Hepatocyte (in vitro differentiated cells): Measurements from ENCODE around the gene SLFN5. TPM values are rescaled to one million over a fixed set of nuclear protein-coding genes. Genes with fewer than 3 reads are reported as not detected.

Experiments used
- DNase-seq: peaks from one replicate; pipeline ENCODE4 v3.0.0-alpha.2; 2016; ENCODE audit warnings: low spot score
- H2AFZ ChIP-seq: fragments of 200-600 bp; sonication (generic); 2 replicates; pipeline ENCODE4 v1.6.0; 2016; ENCODE audit warnings: antibody characterized with exemption, mild to moderate bottlenecking
- H3K27ac ChIP-seq: fragments of 200-600 bp; sonication (generic); 2 replicates; pipeline ENCODE4 v1.5.1; 2016; ENCODE audit warnings: mild to moderate bottlenecking
- H3K27me3 ChIP-seq: fragments of 200-600 bp; sonication (generic); 2 replicates; pipeline ENCODE4 v1.6.1; 2016
- H3K36me3 ChIP-seq: fragments of 200-600 bp; sonication (generic); replicated peaks from 2 replicates; pipeline ENCODE4 v1.5.1; 2016; ENCODE audit warnings: low read depth; ENCODE audit not compliant: insufficient read depth
- H3K4me1 ChIP-seq: fragments of 200-600 bp; sonication (generic); 2 replicates; pipeline ENCODE4 v1.5.1; 2016; ENCODE audit warnings: mild to moderate bottlenecking, moderate library complexity; ENCODE audit not compliant: insufficient read depth
- H3K4me2 ChIP-seq: fragments of 200-600 bp; sonication (generic); 2 replicates; pipeline ENCODE4 v1.6.0; 2016
- H3K4me3 ChIP-seq: fragments of 200-600 bp; sonication (generic); 2 replicates; pipeline ENCODE4 v1.5.1; 2016; ENCODE audit warnings: mild to moderate bottlenecking
- H3K79me2 ChIP-seq: fragments of 200-600 bp; sonication (generic); 2 replicates; pipeline ENCODE4 v1.6.0; 2017; ENCODE audit warnings: mild to moderate bottlenecking
- H3K9me2 ChIP-seq: fragments of 200-600 bp; sonication (generic); replicated peaks from 2 replicates; pipeline ENCODE4 v1.6.0; 2017; ENCODE audit warnings: mild to moderate bottlenecking; ENCODE audit not compliant: insufficient read depth
- H3K9me3 ChIP-seq: fragments of 200-600 bp; sonication (generic); 2 replicates; pipeline ENCODE4 v1.5.1; 2016; ENCODE audit warnings: low read depth, mild to moderate bottlenecking
- H4K20me1 ChIP-seq: fragments of 200-600 bp; sonication (generic); 2 replicates; pipeline ENCODE4 v1.6.0; 2016; ENCODE audit warnings: mild to moderate bottlenecking; ENCODE audit not compliant: insufficient read depth, poor library complexity, severe bottlenecking
- EZH2 ChIP-seq: fragments of 200-600 bp; sonication (generic); IDR thresholded peaks from 2 replicates; pipeline ENCODE4 v1.6.1; 2016; ENCODE audit warnings: antibody characterized with exemption, mild to moderate bottlenecking, borderline replicate concordance
- EZH2phosphoT487 ChIP-seq: fragments of 200-600 bp; sonication (generic); IDR thresholded peaks from one replicate; pipeline ENCODE4 v1.6.1; 2018; ENCODE audit warnings: antibody characterized with exemption, mild to moderate bottlenecking, low read depth, moderate library complexity; ENCODE audit not compliant: unreplicated experiment, severe bottlenecking
- WGBS: methylation state at CpG from one replicate; pipeline ENCODE4 v1.1.6; 2016; ENCODE audit warnings: low lambda C conversion rate; ENCODE audit errors: missing lambda C conversion rate; 5-methylcytosine and 5-hydroxymethylcytosine counted together
- polyA plus RNA-seq: library from polyadenylated mRNA; unstranded; fragments of >200 nt; fragmentation: Nextera tagmentation; extraction: Ambion mirVana; gene quantifications from 2 replicates; pipeline ENCODE4 v1.2.1, GENCODE V29; 2016
- total RNA-seq: library from RNA; depleted of rRNA; stranded (reverse); fragments of >200 nt; gene quantifications from 2 replicates; pipeline ENCODE4 v1.2.3, GENCODE V29; 2014
- TF ChIP-seq, protein P1 (sequence below): fragments of 200-600 bp; sonication (generic); IDR thresholded peaks from 2 replicates; pipeline ENCODE4 v1.5.1; 2016; ENCODE audit warnings: antibody characterized with exemption, mild to moderate bottlenecking; ENCODE audit not compliant: poor library complexity

SLFN5 gene
- total and polyA plus RNA-seq, 2 experiments from 2014 or later, result 1.7 to 9.5 TPM

DNA sequence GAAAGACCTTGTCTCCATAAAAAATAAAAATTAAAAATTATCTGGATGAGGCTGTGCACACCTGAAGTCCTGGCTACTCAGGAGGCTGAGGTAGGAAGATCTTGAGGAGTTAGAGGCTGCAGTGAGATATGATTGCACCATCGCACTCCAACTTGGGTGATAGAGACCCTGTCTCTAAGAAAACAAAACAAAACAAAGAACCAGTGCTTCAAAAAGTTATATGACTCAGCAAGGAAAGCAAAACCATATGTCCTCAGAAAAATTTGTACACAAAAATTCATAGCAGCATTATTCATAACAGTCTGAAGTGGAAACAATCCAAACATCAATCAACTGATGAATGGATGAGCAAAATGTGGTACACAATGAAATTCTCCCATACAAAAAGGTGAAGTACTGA is 48.9 kb downstream of the SLFN5 start:
- Histone ChIP-seq H3K27me3 (no peaks in the 10 kb centered on the region), H2AFZ (no peak overlapping the region), H3K4me2 (no peak overlapping the region), H3K79me2 (no peaks in the 10 kb centered on the region), H3K9me2 (no peaks in the 10 kb centered on the region), H3K36me3 (no peaks in the 10 kb centered on the region), H4K20me1 (no peaks in the 10 kb centered on the region), H3K9me3 (no peaks in the 10 kb centered on the region), H3K4me1 (no peaks in the 10 kb centered on the region), H3K27ac (no peak overlapping the region), H3K4me3 (no peak overlapping the region)
- no peak for DNase-seq
- WGBS, result 88% methylated on average over 1 of the region's 1 CpG
- TF ChIP-seq EZH2, result no peak
- TF ChIP-seq, protein P1, sequence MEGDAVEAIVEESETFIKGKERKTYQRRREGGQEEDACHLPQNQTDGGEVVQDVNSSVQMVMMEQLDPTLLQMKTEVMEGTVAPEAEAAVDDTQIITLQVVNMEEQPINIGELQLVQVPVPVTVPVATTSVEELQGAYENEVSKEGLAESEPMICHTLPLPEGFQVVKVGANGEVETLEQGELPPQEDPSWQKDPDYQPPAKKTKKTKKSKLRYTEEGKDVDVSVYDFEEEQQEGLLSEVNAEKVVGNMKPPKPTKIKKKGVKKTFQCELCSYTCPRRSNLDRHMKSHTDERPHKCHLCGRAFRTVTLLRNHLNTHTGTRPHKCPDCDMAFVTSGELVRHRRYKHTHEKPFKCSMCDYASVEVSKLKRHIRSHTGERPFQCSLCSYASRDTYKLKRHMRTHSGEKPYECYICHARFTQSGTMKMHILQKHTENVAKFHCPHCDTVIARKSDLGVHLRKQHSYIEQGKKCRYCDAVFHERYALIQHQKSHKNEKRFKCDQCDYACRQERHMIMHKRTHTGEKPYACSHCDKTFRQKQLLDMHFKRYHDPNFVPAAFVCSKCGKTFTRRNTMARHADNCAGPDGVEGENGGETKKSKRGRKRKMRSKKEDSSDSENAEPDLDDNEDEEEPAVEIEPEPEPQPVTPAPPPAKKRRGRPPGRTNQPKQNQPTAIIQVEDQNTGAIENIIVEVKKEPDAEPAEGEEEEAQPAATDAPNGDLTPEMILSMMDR, result no peak

DNA sequence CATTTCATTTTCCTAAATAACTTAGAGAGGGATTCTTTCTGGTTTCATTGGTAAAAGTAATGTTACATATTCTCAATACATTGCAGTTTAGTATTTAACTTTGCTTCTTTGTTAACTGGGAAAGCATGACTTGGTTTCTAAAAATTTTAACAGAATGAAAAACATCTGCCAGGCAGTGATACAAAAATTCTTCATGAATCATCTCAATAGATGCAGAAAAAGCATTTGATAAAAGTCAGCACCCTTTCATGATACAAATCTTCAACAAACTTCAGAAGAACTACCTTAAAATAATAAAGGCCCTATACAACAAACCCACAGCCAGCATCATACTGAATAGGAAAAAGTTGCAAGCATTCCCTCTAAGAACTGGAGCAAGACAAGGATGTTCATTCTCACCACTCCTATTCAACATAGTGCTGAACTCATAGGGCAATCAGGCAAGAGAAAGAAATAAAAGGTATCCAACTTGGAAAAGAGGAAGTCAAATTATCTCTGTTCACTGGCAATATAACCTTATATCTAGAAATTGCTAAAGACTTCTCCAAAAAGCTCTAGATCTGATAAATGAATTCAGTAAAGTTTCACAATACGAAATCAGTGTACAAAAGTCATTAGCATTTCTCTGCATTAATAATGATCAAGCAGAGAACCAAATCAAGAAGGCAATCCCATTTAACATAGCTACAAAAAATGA is 50.4 kb downstream of the SLFN5 start:
- DNase-seq, result no peak
- Histone ChIP-seq H4K20me1 (no peaks in the 10 kb centered on the region), H3K9me3 (no peaks in the 10 kb centered on the region), H3K4me3 (no peak overlapping the region), H3K79me2 (no peaks in the 10 kb centered on the region), H3K4me1 (no peaks in the 10 kb centered on the region), H3K27me3 (no peaks in the 10 kb centered on the region), H2AFZ (no peak overlapping the region), H3K4me2 (no peak overlapping the region), H3K9me2 (no peaks in the 10 kb centered on the region), H3K27ac (no peak overlapping the region), H3K36me3 (no peaks in the 10 kb centered on the region)
- TF ChIP-seq EZH2phosphoT487, result no peak
- TF ChIP-seq, protein P1, result no peak
- no peak for TF ChIP-seq EZH2
- WGBS, result 70% methylated on average over 1 of the region's 1 CpG

DNA sequence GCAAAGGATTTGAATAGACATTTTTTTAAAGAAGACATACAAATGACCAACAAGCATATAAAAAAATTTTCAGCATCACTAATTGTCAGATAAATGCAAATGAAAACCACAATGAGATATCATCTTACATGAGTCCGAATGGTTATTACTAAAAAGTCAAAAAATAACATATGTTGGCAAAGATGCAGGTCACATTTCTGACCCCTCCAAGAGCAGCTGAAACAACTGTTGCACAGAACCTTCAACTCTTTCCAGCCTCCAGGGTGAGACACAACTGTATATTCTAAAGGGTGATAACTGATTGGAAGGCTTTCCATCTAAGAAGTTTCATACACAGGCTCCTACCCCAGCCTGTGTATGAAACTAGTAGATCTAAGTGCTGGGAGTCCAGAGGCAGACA is 51.9 kb downstream of the SLFN5 start:
- TF ChIP-seq EZH2 (no peak), EZH2phosphoT487 (no peak)
- TF ChIP-seq, protein P1, result no peak
- Histone ChIP-seq H3K9me2 (no peaks in the 10 kb centered on the region), H3K4me2 (no peak overlapping the region), H4K20me1 (no peaks in the 10 kb centered on the region), H3K9me3 (no peaks in the 10 kb centered on the region), H3K79me2 (no peaks in the 10 kb centered on the region), H3K36me3 (no peaks in the 10 kb centered on the region), H3K27ac (no peak overlapping the region), H3K4me3 (no peak overlapping the region), H3K27me3 (no peaks in the 10 kb centered on the region), H3K4me1 (no peaks in the 10 kb centered on the region), H2AFZ (no peak overlapping the region)
- 80% methylated on average over 1 of the region's 1 CpG for WGBS
- DNase-seq, result no peak
